Measurements from ENCODE around the gene EML1. TPM values are rescaled to one million over a fixed set of nuclear protein-coding genes. Genes with fewer than 3 reads are reported as not detected.

The EML1 gene
- total RNA-seq, 1 donor from 2014 or later = 36.4 TPM

GRCh38 chr14:99812892-99813291 is 19.7 kb downstream of the EML1 start:
- Mint-ChIP-seq H3K4me3 (ENCODE audit: unreplicated experiment) (no peak overlapping the region), H3K9me3 (ENCODE audit: low read depth) (no peaks in the 10 kb centered on the region), H3K27ac (ENCODE audit: unreplicated experiment) (no peak overlapping the region), H3K27me3 (ENCODE audit: low read depth) (no peaks in the 10 kb centered on the region), H3K4me1 (ENCODE audit: low read depth) (peaks cover 13% of the 10 kb centered on the region), H3K36me3 (ENCODE audit: low read depth) (peaks cover 2% of the 10 kb centered on the region)
- TF ChIP-seq CTCF (IDR thresholded peaks at IDR 0.05) = no peak
- no peak for DNase-seq (ENCODE audit: low spot score)

- Mint-ChIP-seq H3K27me3 (ENCODE audit: low read depth) (no peaks in the 10 kb centered on the region), H3K4me3 (ENCODE audit: unreplicated experiment) (no peak overlapping the region), H3K27ac (ENCODE audit: unreplicated experiment) (no peak overlapping the region), H3K4me1 (ENCODE audit: low read depth) (no peaks in the 10 kb centered on the region), H3K9me3 (ENCODE audit: low read depth) (no peaks in the 10 kb centered on the region), H3K36me3 (ENCODE audit: low read depth) (peaks cover 2% of the 10 kb centered on the region)
- no peak for TF ChIP-seq CTCF (IDR thresholded peaks at IDR 0.05)
- DNase-seq (ENCODE audit: low spot score) = no peak
Measured at GRCh38 chr14:99815696-99816095, 22.5 kb downstream of the EML1 start.

- H3K27me3 Mint-ChIP-seq (ENCODE audit: low read depth) = no peaks in the 10 kb centered on the region
- no peak overlapping the region for H3K27ac Mint-ChIP-seq (ENCODE audit: unreplicated experiment)
- H3K36me3 Mint-ChIP-seq (ENCODE audit: low read depth) = peaks cover 2% of the 10 kb centered on the region
Measured at GRCh38 chr14:99816217-99816616, 23.0 kb downstream of the EML1 start.

GRCh38 chr14:99816642-99817041 is 23.4 kb downstream of the EML1 start:
- DNase-seq (ENCODE audit: low spot score) = no peak
- Mint-ChIP-seq H3K9me3 (ENCODE audit: low read depth) (no peaks in the 10 kb centered on the region), H3K27me3 (ENCODE audit: low read depth) (no peaks in the 10 kb centered on the region), H3K36me3 (ENCODE audit: low read depth) (peaks cover under 1% of the 10 kb centered on the region), H3K4me3 (ENCODE audit: unreplicated experiment) (no peak overlapping the region), H3K27ac (ENCODE audit: unreplicated experiment) (no peak overlapping the region), H3K4me1 (ENCODE audit: low read depth) (peaks cover 2% of the 10 kb centered on the region)
- no peak for TF ChIP-seq CTCF (IDR thresholded peaks at IDR 0.05)

More at GRCh38 chr14:99816217-99816616, 23.0 kb downstream of the EML1 start:
- Mint-ChIP-seq H3K4me1 (ENCODE audit: low read depth) (no peaks in the 10 kb centered on the region), H3K4me3 (ENCODE audit: unreplicated experiment) (no peak overlapping the region), H3K9me3 (ENCODE audit: low read depth) (no peaks in the 10 kb centered on the region)
- no peak for TF ChIP-seq CTCF (IDR thresholded peaks at IDR 0.05)
- DNase-seq (ENCODE audit: low spot score) = no peak

- no peaks in the 10 kb centered on the region for H3K36me3 Mint-ChIP-seq (ENCODE audit: low read depth)
- H3K9me3 Mint-ChIP-seq (ENCODE audit: low read depth) = no peaks in the 10 kb centered on the region
- no peak for DNase-seq (ENCODE audit: low spot score)
- H3K4me1 Mint-ChIP-seq (ENCODE audit: low read depth) = peaks cover 7% of the 10 kb centered on the region
- no peak overlapping the region for H3K27ac Mint-ChIP-seq (ENCODE audit: unreplicated experiment)
- no peaks in the 10 kb centered on the region for H3K27me3 Mint-ChIP-seq (ENCODE audit: low read depth)
- TF ChIP-seq CTCF (IDR thresholded peaks at IDR 0.05) = no peak
- no peak overlapping the region for H3K4me3 Mint-ChIP-seq (ENCODE audit: unreplicated experiment)
Measured at GRCh38 chr14:99817331-99817730, 24.1 kb downstream of the EML1 start.
